AG09309 (cell line): ENCODE data around the gene ARHGEF11.

ENCODE experiments used
- DNase-seq: peaks from one replicate; pipeline ENCODE4 v3.0.0-alpha.2; 2010; ENCODE audit warnings: low read depth
- H3K4me3 ChIP-seq: 2 replicates; pipeline ENCODE4 v1.5.1; 2011; ENCODE audit warnings: mild to moderate bottlenecking, low read depth, low read length, moderate library complexity; ENCODE audit not compliant: control insufficient read depth
- TF ChIP-seq, protein P1 (sequence below): IDR thresholded peaks from 2 replicates; pipeline ENCODE4 v1.5.1; 2011; ENCODE audit warnings: mild to moderate bottlenecking, low read depth, low read length, inconsistent platforms; ENCODE audit not compliant: insufficient read depth, control insufficient read depth; ENCODE audit errors: missing control alignments

Gene ARHGEF11

DNA sequence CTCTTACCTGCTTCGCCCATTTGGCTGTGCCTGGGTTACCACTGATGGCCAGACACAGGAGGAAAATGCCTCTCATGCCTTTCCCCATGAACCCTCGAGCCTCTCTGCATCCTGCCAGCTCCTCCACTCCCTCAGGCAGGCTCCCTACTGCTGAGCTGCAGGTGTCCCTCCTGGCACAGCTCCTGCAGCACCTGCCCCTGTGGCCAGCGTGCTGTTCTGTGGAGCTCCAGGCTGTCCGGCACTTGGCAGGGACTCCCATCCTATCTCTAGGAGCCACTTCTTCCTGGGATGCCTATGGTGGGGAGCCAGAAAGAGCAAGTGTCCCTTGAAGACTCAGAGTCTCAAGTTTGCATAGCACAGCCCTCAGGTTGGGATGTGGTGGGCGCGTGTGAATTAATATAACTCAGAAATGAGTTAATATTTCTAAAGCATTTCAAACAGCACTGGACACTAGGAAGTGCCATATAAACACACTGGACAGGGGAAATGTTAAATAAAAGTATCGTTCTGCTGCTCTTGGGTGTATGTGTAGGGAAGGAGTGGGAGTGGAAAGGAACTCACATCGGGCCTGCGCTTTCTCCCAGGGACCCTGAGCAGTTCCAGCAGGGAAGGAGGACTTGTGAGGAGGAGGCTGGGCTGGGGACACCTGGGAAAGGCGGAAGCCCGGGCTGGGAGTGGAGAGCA, 122.4 kb downstream of the ARHGEF11 start:
- no peak for DNase-seq
- H3K4me3 ChIP-seq: no peak overlapping the region; the same call in 1 of the 2 replicates
- TF ChIP-seq, protein P1, sequence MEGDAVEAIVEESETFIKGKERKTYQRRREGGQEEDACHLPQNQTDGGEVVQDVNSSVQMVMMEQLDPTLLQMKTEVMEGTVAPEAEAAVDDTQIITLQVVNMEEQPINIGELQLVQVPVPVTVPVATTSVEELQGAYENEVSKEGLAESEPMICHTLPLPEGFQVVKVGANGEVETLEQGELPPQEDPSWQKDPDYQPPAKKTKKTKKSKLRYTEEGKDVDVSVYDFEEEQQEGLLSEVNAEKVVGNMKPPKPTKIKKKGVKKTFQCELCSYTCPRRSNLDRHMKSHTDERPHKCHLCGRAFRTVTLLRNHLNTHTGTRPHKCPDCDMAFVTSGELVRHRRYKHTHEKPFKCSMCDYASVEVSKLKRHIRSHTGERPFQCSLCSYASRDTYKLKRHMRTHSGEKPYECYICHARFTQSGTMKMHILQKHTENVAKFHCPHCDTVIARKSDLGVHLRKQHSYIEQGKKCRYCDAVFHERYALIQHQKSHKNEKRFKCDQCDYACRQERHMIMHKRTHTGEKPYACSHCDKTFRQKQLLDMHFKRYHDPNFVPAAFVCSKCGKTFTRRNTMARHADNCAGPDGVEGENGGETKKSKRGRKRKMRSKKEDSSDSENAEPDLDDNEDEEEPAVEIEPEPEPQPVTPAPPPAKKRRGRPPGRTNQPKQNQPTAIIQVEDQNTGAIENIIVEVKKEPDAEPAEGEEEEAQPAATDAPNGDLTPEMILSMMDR: no peak

GRCh38 chr1:156921053-156921529, 124.5 kb downstream of the ARHGEF11 start:
- no peak overlapping the region; the same call in 1 of the 2 replicates for H3K4me3 ChIP-seq
- DNase-seq: no peak
- TF ChIP-seq, protein P1: no peak

DNA sequence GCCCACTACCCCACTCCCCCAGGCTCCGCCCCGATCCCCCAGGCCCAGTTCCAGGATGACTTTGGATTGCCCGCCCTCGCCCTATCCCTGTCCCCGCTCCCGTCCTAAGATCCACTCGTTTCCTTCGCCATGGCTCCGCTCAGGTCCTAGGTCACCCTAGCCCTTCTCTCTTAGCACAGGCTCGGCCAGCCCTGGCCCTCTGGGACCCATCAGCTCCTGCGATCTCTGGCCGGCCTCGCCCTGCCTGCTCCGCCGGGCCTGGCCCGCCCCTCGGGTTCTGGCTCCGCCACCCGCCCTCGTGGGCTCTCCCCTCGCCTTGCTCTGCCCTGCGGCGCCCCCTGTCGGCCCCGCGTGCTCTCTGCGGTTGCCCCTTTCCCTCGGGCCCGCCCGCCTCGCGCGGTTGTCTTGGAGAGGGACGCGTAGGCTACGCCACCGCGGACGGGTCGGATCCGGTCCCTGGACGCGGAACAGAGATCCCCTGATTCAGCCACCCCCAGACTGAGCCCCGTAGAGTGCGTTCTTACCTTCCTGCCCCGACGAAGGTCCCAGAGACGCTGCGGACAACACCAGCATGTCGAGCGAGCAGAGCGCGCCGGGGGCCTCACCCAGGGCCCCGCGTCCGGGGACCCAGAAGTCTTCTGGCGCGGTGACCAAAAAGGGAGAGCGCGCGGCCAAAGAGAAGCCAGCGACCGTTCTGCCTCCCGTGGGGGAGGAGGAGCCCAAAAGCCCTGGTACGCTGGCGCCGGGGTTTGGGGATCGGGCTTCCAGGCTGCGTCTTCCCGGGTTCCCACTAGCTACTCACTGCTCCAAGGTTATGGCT, 125.1 kb downstream of the ARHGEF11 start, which contains the start of gene LRRC71:
TSS of gene LRRC71 (plus strand) at position 400 of the 820 bp plus-strand sequence. CDS start at position 572, 172 bp downstream.
- TF ChIP-seq, protein P1: peak; percentile 85
- peak within 1 kb of the TSS; percentile 44 for H3K4me3 ChIP-seq
- DNase-seq: no peak

GRCh38 chr1:156914440-156914856, 131.1 kb downstream of the ARHGEF11 start:
- DNase-seq: no peak
- no peak overlapping the region for H3K4me3 ChIP-seq
- TF ChIP-seq, protein P1: no peak

- no peak for DNase-seq
- H3K4me3 ChIP-seq: no peak overlapping the region
- TF ChIP-seq, protein P1: no peak
Measured at GRCh38 chr1:156913809-156914387, 131.6 kb downstream of the ARHGEF11 start.
